Transverse colon (tissue), 4 donors: ENCODE data around the gene GCFC2.

Experiments used
- CTCF ChIP-seq, 5 experiments: fragments of 200-600 bp in 3 of 5; fragments of 450-650 bp in 2 of 5; sonication (generic) in 3 of 5; IDR thresholded peaks; 1 replicate in 2 of 5; 2 replicates in 3 of 5; pipeline ENCODE4 v1.5.1; 2016 to 2017; ENCODE audit warnings: antibody characterized with exemption in 5 of 5, inconsistent platforms in 3 of 5, mild to moderate bottlenecking in 2 of 5, moderate library complexity in 1 of 5
- EP300 ChIP-seq: sonication (generic); formaldehyde crosslinking; IDR thresholded peaks from one replicate; pipeline ENCODE4 v1.6.1; 2017; ENCODE audit warnings: antibody characterized with exemption, low read depth
- POLR2A ChIP-seq: fragments of 450-650 bp; IDR thresholded peaks from one replicate; pipeline ENCODE4 v1.6.1; 2016; ENCODE audit warnings: antibody characterized with exemption, mild to moderate bottlenecking, moderate library complexity
- POLR2AphosphoS5 ChIP-seq, 3 donors: sonication (generic); formaldehyde crosslinking; IDR thresholded peaks; one replicate each; pipeline ENCODE4 v1.6.1; 2016; ENCODE audit warnings: antibody characterized with exemption in 3 of 3

GRCh38 chr2:75612862-75613243, 97.9 kb downstream of the GCFC2 start:
- TF ChIP-seq CTCF (IDR thresholded peaks at IDR 0.05), result no peak
- TF ChIP-seq EP300, result no peak
- no peak for TF ChIP-seq POLR2A
- no peak for TF ChIP-seq POLR2AphosphoS5 (IDR thresholded peaks at IDR 0.05)
